ENCODE measurements around the gene PLCXD3.

PLCXD3 gene

DNA sequence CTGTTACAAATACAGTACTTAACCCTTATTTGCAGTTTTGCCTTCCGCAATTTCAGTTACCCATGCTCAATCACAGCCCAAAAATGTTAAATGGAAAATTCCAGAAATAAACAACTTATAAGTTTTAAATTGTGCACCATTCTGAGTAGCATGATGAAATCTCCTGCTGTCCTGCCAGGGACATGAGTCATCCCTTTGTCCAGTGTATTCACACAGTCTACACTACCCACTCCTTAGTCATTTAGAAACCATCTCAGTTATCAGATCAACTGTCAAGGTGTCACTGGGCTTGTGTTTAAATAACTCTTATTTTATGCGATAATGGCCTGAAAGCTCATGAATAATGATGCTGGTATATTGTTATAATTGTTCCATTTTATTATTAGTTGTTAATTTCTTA is 95.8 kb downstream of the PLCXD3 start:
- no peak for DNase-seq (ENCODE audit: low read depth)

DNA sequence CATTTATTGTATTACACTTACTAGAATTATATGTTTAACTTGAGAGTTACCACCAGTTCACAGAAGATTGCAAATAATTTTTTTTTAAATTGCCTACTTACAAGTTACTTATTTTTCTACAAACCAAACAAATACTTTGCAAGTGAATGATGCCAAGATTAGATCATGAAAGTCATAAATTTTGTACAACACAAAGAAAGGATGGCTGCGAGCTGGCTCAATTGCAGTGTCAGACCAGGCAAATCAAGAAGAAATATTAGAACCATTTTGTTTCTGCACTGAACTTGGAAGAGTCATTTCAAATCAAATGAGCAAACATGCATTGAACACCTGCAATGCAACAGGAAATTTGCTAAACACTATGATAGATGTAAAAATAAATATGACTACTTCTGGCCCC is 97.3 kb downstream of the PLCXD3 start:
- DNase-seq (ENCODE audit: low read depth) = no peak

DNA sequence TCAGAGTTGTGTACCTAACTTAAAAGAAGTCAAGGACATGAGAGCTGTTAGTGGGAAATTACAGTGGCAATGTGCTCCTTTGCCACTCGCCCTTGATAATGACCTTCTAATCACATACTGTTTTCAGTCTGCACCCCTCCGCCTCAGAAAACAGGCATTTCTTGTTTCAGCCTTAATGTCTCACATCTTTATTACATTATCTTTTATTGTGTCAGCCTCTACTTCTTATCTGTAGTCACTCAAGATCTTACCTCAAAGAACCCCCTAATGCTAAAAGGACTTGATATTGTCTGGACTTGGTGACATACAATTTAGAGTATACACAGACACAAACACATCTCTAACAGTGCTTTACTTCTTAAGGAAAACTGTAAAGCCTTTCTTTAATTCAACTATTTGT is 97.9 kb downstream of the PLCXD3 start:
- no peak for DNase-seq (ENCODE audit: low read depth)

DNA sequence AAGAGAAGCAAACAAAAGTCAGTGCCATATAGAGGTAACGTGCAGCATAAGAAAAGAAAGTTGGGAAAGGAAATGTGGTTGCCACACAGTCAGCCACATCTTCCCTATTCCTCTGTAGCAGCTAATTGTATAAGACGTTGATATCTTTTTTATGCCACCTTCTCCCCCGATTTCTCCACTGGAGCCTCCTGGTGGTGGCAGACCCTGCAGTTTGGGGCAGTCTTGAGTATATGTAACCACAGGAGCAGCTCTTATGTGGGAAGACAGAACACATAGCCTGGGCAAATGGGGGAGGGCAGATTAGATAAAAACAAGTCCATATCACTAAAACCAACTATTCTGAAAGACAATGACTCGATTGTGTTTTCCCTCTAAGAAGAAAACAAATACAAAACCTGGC is 99.7 kb downstream of the PLCXD3 start:
- DNase-seq (ENCODE audit: low read depth) = no peak

DNA sequence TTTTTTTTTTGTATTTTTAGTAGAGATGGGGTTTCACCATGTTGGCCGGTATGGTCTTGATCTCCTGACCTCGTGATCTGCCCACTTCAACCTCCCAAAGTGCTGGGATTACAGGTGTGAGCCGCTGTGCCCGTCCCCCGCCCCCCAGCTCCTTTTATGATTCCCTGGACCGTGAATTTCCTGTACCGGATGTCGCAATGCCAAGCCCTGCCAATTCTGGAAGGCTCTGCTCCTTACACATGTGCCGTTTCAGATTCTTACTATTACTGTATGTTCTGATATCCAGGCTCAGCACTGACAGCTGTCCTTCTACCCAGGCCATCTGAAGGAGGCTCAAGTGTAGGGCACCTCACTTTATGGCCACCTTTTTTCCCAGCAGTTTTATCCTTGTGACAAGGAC is 100.1 kb downstream of the PLCXD3 start:
- DNase-seq (ENCODE audit: low read depth) = no peak

DNA sequence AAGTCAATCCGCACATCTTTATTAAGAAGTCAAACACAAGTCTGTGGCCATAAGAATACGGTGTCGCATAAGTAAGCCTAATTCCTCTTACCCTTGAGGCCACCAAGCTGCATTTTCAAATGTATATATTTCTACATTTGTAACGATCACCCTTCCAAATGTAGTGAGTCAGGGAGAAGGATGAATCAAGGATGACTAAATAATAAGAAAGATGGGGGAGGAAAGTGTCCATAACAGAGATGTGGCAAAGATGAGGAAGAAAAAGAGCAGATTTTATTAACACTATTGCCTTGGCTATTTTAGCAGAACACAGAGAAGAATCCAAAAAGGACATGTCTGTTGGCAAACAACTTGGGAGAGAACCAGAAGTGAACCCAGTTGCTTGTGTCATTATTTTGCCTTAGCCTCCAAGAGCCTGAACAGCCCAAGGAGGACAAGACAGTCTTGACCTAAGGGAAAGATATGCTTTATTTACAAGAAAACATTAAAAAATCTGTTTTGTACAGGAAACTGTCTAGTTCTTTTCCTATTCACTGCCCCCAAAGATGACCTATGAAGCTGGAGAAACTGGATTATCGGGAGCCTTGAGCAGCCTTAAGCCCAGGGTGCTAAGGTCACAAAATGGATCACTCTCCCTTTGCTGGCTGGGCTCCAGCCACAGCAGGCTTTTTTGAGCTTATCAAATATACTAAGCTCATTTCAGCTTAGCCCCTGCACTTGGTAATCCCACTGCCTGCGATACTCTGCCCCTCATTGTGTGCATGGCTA is 101.5 kb downstream of the PLCXD3 start:
- DNase-seq (ENCODE audit: low read depth) = no peak

DNA sequence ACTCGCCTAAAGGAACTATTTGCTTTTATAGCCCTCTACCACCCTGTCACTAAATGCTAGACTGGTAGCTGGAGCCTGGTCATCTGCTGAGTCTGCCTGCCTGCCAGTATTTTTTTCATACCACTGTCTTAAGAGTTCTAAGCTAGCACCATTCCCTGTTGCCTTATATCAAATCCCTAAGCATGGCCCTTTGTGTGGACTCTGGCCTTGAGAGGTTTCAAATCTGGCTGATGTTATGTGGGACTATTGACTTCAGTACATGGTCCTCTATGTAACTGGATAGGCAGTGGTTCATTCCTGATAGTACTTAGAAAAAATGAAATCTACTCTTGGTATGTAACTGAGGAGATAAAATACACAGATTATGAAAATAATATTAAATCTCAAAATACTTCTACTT is 103.5 kb downstream of the PLCXD3 start:
- no peak for DNase-seq (ENCODE audit: low read depth)

DNA sequence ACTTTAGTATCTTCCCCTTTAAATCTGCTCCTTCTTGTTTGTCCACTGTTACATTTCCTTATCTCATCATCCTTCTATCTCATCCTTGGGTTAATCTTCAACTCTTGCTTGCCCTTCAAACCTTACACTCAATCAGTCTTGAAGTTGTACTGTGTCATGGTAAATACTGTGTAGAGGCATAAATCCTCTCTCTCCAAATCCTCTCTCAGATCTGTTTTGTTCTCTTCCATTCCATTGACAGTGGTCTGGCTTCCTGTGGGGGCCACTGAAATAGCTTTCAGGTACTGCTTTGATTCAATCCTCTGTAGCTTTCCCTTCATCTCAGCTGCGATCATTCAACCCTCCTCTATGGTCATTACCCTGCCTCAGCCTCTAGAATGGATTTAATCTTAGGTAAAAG is 104.0 kb downstream of the PLCXD3 start:
- DNase-seq (ENCODE audit: low read depth) = no peak

DNA sequence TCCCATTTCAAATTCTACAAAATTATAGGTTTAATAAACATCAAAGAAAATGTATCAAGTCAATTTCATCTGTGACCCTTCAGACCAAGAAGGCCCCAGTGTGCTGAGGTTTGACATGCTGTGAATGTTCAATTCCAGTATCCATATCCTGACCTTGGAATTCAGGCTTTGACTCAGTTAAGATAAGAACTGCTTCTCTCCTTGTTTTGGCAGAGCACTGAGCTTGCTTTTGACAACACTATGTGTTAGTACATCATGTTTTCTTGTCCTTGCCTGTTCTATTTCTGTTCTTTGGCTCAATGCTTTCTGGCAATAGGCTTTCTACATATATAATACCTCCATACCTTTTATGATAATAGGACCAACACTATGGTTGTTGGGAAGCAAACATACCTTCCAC is 105.6 kb downstream of the PLCXD3 start:
- DNase-seq (ENCODE audit: low read depth) = no peak

DNA sequence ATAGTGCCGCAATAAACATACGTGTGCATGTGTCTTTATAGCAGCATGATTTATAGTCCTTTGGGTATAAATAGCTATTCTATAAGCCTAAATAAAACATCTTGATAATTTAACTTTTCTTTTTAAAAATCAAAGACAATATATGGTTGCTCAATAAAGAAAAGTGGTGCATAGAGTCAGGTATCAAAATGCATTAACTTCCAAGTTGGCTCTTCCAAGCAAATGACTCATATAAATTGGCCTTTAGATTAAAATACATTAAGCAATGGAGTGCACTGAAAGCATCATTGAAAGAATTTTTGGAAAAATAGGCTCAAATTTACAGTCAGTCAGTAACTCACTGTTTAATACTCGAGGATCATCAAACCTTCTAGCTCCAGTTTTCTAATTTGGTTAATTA is 106.6 kb downstream of the PLCXD3 start:
- DNase-seq (ENCODE audit: low read depth) = no peak

DNA sequence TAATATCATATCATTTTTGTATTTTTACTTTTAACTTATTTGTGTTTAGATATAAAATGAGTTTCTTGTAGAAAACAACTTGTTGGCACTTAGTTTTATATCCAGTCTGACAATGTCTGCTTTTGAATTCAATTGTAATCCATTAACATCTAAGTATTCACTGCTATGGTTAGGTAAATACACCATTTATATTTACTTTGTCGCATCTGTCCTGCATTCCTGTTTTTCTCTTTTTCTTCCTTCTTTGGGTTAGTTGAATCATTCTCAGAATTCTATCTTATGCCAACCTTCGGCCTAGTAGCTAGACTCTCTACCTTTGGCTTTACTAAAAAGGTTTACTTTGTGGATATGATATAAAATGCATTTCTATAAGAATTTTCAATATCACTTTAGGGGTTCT is 107.6 kb downstream of the PLCXD3 start:
- no peak for DNase-seq (ENCODE audit: low read depth)

DNA sequence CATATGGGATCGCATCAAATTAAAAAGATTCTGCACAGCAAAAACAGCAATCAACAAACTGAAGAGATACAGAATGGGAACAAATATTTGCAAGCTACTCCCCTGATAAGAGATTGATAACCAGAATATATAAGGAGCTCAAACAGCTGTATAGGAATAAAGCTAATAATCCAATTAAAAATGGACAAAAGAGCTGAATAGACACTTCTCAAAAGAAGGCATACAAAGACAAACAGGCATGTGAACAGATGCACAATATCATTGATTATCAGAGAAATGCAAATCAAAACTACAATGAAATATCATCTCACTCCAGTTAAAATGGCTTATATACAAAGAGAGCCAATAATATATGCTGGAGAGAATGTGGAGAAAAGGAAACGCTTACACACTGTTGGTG is 110.6 kb downstream of the PLCXD3 start:
- no peak for DNase-seq (ENCODE audit: low read depth)

DNA sequence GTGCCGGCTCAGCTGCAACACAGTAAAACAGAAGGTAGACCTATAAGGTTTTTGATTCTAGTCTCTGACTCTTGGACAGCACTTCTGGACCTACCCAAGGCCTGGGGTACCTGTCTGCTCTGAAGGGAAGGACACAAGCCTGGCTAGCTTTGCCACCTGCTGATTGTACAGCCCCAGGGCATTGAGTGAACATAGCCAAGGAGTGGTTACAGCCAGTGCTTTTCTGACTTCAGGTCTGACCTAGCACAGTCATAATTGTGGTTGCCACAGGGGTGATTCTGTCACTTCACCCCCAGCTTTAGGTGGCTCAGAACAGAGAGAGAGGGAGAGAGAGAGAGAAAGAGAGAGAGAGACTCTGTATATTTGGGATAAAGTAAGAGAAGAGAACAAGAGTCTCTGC is 118.4 kb downstream of the PLCXD3 start:
- DNase-seq (ENCODE audit: low read depth) = no peak

DNA sequence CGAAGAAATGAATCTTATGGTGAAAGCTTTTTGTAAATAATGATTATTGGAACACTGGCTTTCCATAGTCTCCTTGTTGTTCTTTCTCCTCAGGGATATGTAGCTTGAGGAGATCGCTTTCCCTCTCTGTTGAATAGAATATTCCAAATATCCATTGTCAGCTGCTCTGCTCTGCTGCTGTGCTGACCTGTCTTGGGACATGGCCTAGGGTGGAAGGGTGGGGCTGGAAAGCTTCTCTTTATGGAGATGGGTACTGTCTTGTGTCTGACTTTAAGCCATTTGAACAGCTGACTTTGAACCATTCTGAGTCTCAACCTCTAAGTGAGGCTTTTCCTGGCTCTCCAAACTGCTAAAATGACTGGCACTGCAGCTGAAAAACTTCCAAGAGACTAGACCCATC is 135.8 kb downstream of the PLCXD3 start:
- no peak for DNase-seq (ENCODE audit: low read depth)

DNA sequence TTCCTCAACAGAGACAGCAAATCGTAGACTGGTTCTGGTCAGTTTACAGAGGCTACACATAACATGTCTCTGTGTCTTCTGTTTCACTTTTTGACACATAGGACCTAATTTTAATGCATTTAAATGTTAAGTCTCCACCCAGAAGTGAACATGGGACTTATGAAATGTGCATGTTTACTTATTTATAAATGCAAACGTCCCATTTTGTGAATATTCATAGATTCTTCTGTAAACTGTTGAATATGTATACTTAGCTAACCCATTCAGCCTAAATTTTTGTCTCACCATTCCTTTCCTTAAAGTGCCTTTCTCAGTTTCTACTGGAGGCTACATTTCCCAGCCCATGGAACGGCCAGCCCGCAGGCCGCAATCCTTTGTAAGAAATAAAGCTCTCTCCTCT is 137.2 kb downstream of the PLCXD3 start:
- DNase-seq (ENCODE audit: low read depth) = no peak

DNA sequence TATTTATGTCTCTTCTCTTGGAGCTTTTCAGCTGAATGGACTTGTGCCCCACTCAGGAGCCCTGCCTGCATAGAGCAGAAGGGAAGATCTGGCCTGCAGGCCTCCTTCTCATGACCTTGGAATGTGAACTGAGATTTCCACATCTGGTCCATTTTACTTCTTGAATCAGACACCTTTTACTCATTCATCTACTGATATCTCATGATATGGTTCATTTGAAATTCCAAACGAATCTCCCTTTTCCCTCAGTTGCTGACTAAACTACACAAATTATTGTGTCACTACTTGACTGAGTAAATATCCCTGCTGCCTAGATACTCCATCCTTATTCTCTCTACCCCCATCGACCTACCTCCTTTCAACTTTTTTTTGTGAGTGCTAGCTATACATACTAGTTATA is 138.7 kb downstream of the PLCXD3 start:
- DNase-seq (ENCODE audit: low read depth) = no peak

DNA sequence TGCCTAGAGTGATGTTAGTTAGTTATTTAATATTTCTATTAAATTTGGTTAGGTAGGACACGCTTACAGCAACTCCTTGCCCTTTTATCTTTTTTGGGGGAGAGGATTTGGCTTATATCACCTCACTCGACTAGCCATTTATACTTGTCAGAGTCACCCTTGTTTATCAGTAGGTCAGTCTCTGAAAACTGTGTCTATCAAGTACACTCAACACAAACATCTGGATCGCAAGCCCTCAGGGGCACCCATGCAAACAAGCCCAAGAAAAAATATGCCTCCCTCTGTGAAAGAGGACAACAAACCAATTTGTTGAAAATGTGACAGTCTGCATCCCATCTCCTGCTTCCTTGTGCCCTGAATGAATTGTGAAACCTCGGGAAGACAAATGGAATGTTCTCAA is 139.9 kb downstream of the PLCXD3 start:
- DNase-seq (ENCODE audit: low read depth) = no peak

DNA sequence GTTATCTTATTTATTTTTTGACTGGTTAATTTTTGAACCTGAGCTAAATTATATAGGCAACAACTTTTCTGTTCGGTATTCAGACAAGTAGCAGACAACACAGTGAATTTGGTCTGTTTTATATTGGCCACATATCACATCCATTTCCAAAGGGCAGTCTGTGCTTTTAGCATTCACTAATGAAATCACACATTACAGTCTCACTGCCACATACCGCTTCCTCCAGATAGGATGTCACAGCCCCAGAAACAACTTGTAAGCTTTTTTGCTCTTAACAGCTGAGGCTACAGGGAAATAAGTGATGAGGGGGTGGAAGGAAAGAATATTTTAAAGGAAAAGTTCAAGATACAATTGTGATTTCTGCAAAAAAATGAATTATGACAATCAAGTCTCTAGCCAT is 140.6 kb downstream of the PLCXD3 start:
- no peak for DNase-seq (ENCODE audit: low read depth)

DNA sequence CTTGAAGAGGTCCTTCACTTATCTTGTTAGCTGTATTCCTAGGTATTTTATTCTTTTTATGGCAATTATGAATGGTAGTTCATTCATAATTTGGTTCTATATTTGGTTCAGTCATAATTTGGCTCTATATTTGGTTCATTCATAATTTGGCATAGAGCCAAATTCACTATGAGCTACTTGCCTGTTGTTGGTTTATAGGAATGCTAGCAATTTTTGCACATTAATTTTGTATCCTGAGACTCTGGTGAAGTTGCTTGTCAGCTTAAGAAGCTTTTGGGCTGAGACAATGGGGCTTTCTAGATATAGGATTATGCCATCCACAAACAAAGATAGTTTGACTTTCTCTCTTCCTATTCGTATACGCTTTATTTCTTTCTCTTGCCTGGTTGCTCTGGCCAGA is 142.2 kb downstream of the PLCXD3 start:
- no peak for DNase-seq (ENCODE audit: low read depth)

DNA sequence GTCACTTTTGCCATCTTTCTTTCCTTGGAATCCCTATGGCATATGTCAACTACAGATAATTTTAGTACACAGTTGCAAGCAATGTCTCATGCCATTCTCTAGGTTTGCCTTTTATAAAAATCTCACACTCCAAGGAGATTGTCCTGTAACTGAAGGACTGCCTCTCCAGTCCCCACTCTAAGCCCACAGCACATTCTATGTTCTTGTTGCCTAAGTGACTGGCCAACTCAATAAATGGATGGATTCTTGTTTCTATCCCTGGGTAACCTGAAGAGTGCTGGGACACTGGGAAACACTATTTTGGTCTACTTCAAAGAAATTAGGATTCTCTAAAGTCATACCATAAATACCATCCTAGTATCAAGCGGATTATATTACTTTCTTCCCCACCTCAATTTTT is 145.0 kb downstream of the PLCXD3 start:
- DNase-seq (ENCODE audit: low read depth) = no peak

DNA sequence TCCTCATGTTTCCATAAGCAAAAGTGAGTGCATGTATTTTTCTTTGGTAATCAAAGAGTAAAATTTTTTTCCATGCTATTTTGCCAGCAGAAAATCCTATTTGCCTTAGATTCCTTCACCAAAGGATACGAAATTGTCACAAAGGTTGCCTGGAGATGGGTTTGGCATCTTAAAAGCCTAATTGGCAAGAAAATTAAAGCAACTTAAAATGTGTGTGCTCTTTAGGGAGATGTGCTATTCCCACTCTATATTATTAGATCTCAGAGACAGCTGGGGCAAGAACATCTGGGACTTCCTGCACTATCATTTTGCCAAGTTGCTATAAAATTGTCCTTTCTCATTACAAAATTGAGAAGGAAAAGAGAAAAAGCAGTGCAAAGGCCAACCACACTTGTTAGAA is 146.1 kb downstream of the PLCXD3 start:
- DNase-seq (ENCODE audit: low read depth) = no peak

DNA sequence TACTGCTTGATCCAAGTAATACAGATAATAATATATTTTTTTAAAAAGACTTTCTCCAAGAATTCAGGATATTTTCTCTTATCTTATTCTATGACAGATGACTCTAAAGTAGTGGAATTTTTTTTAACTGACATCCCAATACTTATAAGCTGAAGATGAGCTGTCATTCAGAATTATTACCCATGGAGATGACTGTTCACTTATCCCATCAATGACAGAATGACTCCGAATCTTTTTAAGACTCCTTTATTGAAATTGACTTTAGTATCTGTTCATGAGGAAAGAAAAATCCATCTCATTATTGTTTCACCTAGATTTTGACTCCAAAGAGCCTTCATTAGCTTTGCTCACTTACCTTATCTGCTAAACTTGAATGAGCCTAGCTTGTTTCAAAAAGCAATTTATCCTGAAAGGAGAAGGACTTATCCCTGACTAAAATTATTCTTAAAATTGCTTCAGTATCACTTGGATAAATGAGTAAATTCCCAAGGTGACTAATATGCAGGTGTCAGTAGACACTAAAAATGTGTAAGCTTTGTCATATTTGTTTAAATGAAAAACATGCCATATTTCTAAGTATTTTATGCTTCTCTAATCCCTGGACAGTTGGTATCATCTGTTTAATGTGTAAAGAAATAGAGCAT is 146.9 kb downstream of the PLCXD3 start:
- no peak for DNase-seq (ENCODE audit: low read depth)

DNA sequence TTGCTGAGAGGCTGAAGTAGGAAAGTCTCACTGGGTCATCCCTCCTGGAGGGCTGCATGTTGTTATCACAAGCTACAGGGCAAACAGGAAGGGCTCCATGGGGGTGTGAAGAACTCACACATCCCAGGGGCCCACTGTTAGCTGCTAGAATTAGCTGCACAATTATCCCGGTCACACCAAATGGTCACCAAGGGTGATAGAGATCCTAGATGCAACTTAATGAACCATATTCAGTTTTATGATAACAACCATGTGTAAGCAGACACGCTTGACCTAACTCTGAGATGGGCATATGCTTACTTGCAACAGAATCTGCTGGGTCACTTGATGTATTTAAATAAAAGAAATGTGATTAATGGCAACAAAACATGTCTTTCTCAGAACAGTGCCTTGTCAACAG is 153.6 kb downstream of the PLCXD3 start:
- no peak for DNase-seq (ENCODE audit: low read depth)

DNA sequence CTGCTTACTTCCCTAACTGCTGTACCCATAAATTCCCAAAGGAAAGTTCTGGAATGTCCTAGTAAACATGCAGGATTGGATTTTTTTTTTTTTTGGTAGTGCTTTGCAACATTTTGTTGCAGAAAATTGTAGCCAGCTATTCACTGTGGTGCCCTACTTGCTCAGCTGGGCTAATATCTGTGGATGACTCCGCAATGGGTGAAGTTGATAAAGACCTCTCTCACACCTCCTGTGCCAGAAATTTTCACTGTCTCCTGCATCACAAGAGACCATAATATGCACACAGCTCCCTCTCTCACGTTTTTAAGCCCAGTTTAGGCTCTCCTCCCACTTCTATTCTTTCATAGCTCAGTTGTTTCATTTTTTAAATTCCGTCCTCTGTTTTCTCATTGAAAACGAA is 160.6 kb downstream of the PLCXD3 start:
- DNase-seq (ENCODE audit: low read depth) = no peak
